Left lung (tissue), 10 donors: ENCODE data around the gene IL16. TPM values are rescaled to one million over a fixed set of nuclear protein-coding genes. Genes with fewer than 3 reads are reported as not detected.
A peak's percentile ranks its signal among the peaks of the same experiment; 100 is the strongest.

Source experiments
- ATAC-seq: fragments of 200-7000 bp; cut with Tn5 transposase; one replicate; pipeline ENCODE4 v1.9.1; 2020; ENCODE audit warnings: moderate library complexity
- DNase-seq, 4 donors: peaks; one replicate each; pipeline ENCODE4 v3.0.0-alpha.2; 2013 to 2020
- H3K27ac ChIP-seq, 2 donors: fragments of 200-600 bp; sonication (generic) in 1 of 2; one replicate each; pipeline versions ENCODE4 v1.5.0 to v1.8.0; 2020 to 2021
- H3K27me3 ChIP-seq, 2 donors: fragments of 200-600 bp; sonication (generic) in 1 of 2; one replicate each; pipeline versions ENCODE4 v1.5.0 to v1.8.0; 2020 to 2021
- H3K36me3 ChIP-seq, 2 donors: fragments of 200-600 bp; sonication (generic) in 1 of 2; one replicate each; pipeline versions ENCODE4 v1.5.0 to v1.8.0; 2020 to 2021
- H3K4me1 ChIP-seq, 2 donors: fragments of 200-600 bp; one replicate each; pipeline ENCODE4 v1.8.0; 2021
- H3K4me3 ChIP-seq, 2 donors: fragments of 200-600 bp; sonication (generic) in 1 of 2; one replicate each; pipeline versions ENCODE4 v1.5.0 to v1.8.0; 2020 to 2021; ENCODE audit warnings: mild to moderate bottlenecking in 1 of 2
- H3K9me3 ChIP-seq, 2 donors: fragments of 200-600 bp; sonication (generic) in 1 of 2; one replicate each; pipeline versions ENCODE4 v1.5.0 to v1.8.0; 2020 to 2021
- CTCF ChIP-seq, 2 donors: fragments of 200-600 bp; sonication (generic) in 1 of 2; IDR thresholded peaks; one replicate each; pipeline versions ENCODE4 v1.5.0 to v1.8.0; 2021; ENCODE audit warnings: antibody characterized with exemption in 2 of 2
- intact Hi-C, 2 donors: fragments of 100-400 bp; cut with DNase I; formaldehyde crosslinking; loops; one replicate each; pipeline versions ENCODE4 v1.11.2 to v1.14.2; 2022
- polyA plus RNA-seq, 6 donors: library from polyadenylated mRNA; unstranded; fragments of 120-200 nt; gene quantifications; one replicate each; pipeline ENCODE4 v1.2.1, GENCODE V29; 2013; ENCODE audit not compliant: insufficient read length in 6 of 6
- total RNA-seq, 2 donors: library from RNA; stranded (reverse); fragmentation: NEBNext Ultra II Directional; extraction: Animal tissue kit (Norgen Biotek cat#: 25700); gene quantifications; one replicate each; pipeline ENCODE4 v1.2.1, GENCODE V29; 2021
- donor health status: DM: no; HTN: yes; CAD: no.
- donor health status: DM: no; HTN: no; CAD: no.

IL16 gene
- total and polyA plus RNA-seq, 8 donors: 11.4 to 34.3 (median 14.9) TPM

DNA sequence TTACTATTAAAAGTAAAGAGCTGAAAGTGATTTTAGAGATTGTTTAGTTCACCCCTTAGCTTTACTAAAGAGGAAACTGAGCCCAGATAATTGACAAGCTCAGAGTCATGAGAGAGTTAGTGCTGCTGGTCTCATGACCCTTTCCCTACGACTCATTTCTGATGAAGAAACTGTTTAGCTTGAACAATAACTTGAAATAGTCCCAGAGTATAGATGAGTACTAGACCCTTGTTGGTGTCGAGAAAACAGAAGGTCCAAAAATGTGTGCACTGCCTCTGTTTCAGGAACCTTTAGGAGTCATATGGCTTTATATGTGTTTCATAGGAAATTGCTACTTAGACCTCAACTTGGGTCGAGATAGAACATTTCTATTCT lies 58.2 kb downstream of the IL16 start:
- H3K27ac ChIP-seq: no peak overlapping the region
- ATAC-seq: no peak
- no peak for DNase-seq
- intact Hi-C loops: loop anchor here in 1 of 2 donors (5.0 kb wide), 1 partner anchor 98 kb away; no protein-coding TSS in a partner anchor
- H3K9me3 ChIP-seq: peaks cover 0 to 3% of the 10 kb centered on the region in 2 donors
- H3K27me3 ChIP-seq: no peaks in the 10 kb centered on the region
- H3K4me1 ChIP-seq: peaks cover 0 to 8% of the 10 kb centered on the region in 2 donors
- H3K36me3 ChIP-seq: no peaks in the 10 kb centered on the region
- TF ChIP-seq CTCF (IDR thresholded peaks at IDR 0.05): no peak
- no peak overlapping the region for H3K4me3 ChIP-seq

- intact Hi-C loops: loop anchor here in 1 of 2 donors (5.0 kb wide), 1 partner anchor 98 kb away; no protein-coding TSS in a partner anchor
- no peaks in the 10 kb centered on the region for H3K27me3 ChIP-seq
- H3K9me3 ChIP-seq: no peaks in the 10 kb centered on the region
- TF ChIP-seq CTCF (IDR thresholded peaks at IDR 0.05): no peak
- peaks cover 0 to 8% of the 10 kb centered on the region in 2 donors for H3K4me1 ChIP-seq
- no peak overlapping the region for H3K27ac ChIP-seq
- no peak for ATAC-seq
- no peaks in the 10 kb centered on the region for H3K36me3 ChIP-seq
- DNase-seq: no peak
- no peak overlapping the region for H3K4me3 ChIP-seq
These were observed 58.8 kb downstream of the IL16 start for GRCh38 chr15:81255315-81255957.

DNA sequence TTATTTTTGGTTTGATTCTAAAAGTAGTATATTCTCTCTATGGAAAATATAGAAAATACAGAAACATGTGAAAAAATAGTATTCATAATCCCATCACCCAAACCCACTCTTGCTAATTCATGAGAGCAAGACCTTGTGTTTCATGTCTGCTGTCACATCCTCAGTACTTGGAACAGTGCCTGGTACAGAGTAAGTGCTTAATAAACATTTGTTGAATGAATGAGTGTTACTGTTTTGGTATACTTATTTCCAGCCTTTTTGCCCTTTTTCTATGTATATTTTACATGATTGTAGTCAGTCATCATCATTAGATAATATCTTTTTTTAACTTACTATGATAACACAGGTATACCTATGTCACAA lies 59.3 kb downstream of the IL16 start:
- ATAC-seq: no peak
- H3K27ac ChIP-seq: no peak overlapping the region

DNA sequence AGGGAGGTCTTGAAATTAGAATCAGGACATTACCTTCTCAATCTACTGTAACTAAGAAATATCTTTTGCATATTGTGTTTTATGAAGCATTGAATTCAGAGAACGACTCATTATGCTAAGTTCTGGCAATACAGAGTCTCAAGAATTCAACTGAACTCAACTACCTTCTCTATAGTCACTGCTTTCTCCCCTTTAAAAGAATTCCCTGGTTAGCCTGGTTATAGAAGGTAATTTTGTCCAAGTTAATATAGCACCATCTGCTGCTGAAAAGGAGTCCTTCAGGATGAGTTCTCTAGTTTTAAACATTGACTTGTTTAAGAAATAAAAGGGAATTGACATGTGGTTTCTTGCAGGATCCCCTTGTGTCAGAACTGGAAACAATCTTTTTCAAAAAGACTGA lies 60.2 kb downstream of the IL16 start:
- intact Hi-C loops: loop anchor here in 1 of 2 donors (5.0 kb wide), 1 partner anchor 100 kb away; no protein-coding TSS in a partner anchor
- Histone ChIP-seq H3K4me1 (peaks cover 0 to 8% of the 10 kb centered on the region in 2 donors), H3K27ac (no peak overlapping the region), H3K36me3 (no peaks in the 10 kb centered on the region), H3K9me3 (no peaks in the 10 kb centered on the region), H3K4me3 (no peak overlapping the region), H3K27me3 (no peaks in the 10 kb centered on the region)
- DNase-seq: peak in 2 of 4 donors; percentile 23 to 46
- peak; percentile 58 for ATAC-seq
- TF ChIP-seq CTCF (IDR thresholded peaks at IDR 0.05): peak in 1 of 2 donors; percentile 31

More for the DNA sequence above, 59.3 kb downstream of the IL16 start:
- no peak overlapping the region for H3K4me3 ChIP-seq
- intact Hi-C loops: loop anchor here in 1 of 2 donors (5.0 kb wide), 1 partner anchor 99 kb away; no protein-coding TSS in a partner anchor
- no peaks in the 10 kb centered on the region for H3K9me3 ChIP-seq
- H3K36me3 ChIP-seq: no peaks in the 10 kb centered on the region
- H3K4me1 ChIP-seq: peaks cover 0 to 8% of the 10 kb centered on the region in 2 donors
- no peak for TF ChIP-seq CTCF (IDR thresholded peaks at IDR 0.05)
- no peak for DNase-seq
- H3K27me3 ChIP-seq: no peaks in the 10 kb centered on the region

GRCh38 chr15:81257435-81257834 lies 60.8 kb downstream of the IL16 start:
- no peaks in the 10 kb centered on the region for H3K9me3 ChIP-seq
- H3K27me3 ChIP-seq: no peaks in the 10 kb centered on the region
- TF ChIP-seq CTCF (IDR thresholded peaks at IDR 0.05): no peak
- no peaks in the 10 kb centered on the region for H3K36me3 ChIP-seq
- H3K27ac ChIP-seq: no peak overlapping the region
- H3K4me1 ChIP-seq: peaks cover 0 to 8% of the 10 kb centered on the region in 2 donors
- intact Hi-C loops: loop anchor here in 1 of 2 donors (5.0 kb wide), 1 partner anchor 100 kb away; no protein-coding TSS in a partner anchor
- no peak overlapping the region for H3K4me3 ChIP-seq
- ATAC-seq (no peak), DNase-seq (no peak)
